ENCODE results near the gene CALML5.
A peak's percentile ranks its signal among the peaks of the same experiment; 100 is the strongest.
"Not testable (repeated sequence)": the region's sequence is repeated elsewhere in the genome, so short reads cannot be mapped to it uniquely, and the experiment has no call there.

CALML5 gene

DNA sequence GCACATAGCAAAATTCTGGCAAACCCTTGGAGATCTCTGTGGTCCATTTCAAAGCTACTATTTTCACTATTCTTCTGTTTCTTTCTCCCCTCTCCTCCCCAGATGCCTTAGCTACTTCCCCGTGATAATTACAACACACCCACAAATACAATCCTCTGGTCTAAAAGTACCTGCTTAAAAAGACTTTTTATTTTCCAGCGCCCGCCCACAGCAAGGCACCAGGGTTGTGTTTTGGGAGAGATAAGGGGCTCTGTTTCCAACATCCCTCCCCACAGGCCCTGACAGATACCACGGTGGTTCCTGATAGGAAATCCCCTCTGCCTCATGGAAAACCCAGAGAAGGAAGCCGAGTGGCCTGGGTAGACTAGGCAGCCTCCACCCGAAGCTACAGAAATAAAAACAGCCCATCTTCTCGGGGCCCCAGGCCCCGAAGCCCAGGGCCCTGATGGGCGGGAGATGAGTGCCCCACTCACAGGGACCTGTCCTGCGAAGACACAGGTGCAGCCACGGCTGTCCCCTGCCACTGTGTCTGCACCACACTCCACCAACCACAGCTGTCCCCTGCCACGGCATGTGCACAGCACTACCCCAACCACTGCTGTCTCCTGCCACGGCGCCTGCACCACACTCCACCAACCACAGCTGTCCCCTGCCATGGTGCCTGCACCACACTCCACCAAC is 19.7 kb downstream of the CALML5 start:
- no peak for DNase-seq

DNA sequence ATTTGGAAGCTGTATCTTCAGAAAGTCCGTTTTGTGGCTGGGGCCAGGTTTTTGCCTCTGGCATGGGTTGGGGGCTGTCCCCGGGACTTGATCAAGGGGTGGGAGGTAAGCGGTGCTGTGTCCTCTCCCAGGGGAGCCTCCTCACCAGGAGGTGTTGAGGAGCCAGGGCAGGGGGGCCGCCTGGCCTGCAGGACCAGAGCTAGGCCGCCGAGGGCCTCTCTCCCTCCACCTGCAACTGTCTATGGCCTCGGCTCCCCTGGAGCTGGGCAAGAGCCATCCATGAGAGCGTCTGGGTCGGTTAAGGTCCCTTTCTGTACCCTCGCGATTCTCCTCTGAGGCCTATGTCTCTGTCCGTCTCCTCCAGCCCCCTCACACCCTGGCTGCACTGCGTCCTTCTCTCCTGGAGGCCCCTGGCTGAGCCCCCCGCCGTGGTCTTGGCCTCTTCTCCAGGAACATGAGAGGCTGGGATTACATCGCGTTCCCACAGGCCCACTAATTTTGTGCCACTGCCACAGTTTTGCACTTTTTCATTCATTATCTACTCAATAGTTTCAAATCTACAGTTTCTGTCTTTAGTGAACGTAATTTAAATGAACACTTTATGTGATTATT is 20.6 kb downstream of the CALML5 start:
- no peak for DNase-seq

DNA sequence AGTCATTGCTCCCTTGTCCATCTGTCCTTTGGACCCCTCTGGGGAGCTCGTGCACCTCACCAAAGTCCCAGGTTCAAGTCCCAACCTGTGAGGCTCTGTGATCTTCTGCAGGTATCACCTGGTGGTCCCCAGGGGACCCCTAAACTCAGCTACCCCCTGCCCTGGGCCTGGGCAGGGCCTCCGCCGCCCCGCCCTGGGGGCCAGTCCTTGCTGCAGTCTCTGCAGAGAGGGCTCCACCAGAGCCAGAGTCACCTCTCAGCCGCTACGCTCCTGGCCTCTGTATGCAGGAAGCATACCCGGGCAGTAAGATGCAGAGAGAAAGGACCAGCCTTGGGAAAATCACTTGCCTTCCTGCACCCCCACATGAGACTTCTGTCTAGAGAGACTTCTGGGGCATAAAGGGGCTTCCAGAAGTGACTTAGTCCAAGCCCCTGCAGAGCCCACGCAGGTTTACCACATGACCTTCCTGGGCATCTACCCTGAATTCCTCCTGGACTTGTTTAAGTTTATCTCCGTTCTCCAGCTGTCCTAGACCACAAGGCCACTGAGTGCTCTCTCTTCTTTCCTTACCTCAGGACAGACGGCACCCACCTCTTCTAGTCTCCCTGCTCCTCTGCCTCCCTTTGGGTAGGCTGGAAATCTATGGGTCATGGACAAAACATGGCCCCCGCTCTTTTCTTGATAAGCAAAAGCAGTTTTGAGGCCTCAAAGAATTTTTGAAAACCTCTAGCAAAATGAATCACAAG is 21.2 kb downstream of the CALML5 start:
- DNase-seq, result no peak

GRCh38 chr10:5476918-5477525 is 22.3 kb downstream of the CALML5 start:
- no peak for DNase-seq

GRCh38 chr10:5475974-5476807 is 23.2 kb downstream of the CALML5 start:
- DNase-seq, result not testable (repeated sequence)

DNA sequence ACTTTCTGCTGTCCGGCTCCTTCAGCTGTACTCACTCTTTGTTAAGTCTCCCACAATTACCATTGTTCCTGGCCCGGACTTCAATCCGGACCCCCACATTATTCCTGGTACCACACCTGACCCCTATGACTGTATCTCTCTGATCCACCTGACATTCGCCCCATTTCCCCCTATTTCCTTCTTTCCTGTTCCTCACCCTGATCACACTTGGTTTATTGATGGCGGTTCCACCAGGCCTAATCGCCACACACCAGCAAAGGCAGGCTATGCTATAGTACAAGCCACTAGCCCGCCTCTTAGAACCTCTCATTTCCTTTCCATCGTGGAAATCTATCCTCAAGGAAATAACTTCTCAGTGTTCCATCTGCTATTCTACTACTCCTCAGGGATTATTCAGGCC is 24.3 kb downstream of the CALML5 start:
- not testable (repeated sequence) for DNase-seq

DNA sequence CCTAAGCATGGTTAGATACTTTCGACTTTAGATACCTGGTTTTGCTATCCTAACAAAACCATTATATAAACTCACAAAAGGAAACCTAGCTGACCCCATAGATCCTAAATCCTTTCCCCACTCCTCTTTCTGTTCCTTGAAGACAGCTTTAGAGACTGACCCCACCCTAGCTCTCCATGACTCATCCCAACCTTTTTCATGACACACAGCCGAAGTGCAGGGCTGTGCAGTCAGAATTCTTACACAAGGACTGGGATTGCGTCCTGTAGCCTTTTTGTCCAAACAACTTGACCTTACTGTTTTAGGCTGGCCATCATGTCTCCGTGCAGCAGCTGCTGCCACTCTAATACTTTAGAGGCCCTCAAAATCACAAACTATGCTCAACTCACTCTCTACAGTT is 24.7 kb downstream of the CALML5 start:
- not testable (repeated sequence) for DNase-seq

- DNase-seq, result no peak
Measured at GRCh38 chr10:5470062-5470751, 29.2 kb downstream of the CALML5 start.

GRCh38 chr10:5469353-5470061 is 29.9 kb downstream of the CALML5 start:
- no peak for DNase-seq

DNA sequence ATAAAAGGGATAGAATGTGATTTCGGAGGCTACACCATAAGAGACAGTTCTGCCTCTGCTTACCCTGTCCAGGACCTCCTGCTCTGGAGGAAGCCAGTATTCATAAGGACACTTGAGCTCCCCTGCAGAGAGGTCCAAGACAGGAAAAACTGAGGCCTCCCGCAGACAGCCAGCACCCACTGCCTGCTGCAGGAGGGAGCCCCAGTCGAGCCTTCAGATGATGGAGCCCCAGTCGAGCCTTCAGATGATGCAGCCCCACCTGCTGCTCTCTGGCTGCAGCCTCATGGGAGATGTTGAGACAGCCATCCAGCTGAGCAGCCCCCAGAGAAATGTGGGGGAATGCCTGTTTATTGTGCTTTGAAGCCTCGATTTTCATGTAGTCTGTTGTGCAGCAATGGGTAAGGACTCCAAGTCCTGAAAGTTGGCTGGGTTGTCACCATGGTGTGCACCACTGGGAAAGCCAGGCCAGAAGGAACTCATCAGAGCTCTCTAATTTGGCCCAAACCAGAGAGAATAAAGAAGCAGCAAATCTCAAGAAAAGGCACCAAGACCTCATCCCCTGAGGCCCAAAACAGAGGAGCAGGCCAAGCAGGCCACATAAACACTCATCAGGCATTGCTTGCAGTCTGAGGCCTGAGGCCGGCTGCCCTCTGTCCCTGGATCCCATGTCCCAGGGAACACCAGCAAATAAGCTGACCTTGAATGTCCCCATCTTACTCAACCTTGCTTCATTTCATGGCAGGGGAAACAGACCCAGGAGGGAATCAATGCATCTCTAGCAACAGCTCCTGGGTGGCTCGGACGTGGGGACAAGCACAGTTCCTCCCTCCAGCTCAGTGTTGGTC is 30.9 kb downstream of the CALML5 start:
- no peak for DNase-seq

DNA sequence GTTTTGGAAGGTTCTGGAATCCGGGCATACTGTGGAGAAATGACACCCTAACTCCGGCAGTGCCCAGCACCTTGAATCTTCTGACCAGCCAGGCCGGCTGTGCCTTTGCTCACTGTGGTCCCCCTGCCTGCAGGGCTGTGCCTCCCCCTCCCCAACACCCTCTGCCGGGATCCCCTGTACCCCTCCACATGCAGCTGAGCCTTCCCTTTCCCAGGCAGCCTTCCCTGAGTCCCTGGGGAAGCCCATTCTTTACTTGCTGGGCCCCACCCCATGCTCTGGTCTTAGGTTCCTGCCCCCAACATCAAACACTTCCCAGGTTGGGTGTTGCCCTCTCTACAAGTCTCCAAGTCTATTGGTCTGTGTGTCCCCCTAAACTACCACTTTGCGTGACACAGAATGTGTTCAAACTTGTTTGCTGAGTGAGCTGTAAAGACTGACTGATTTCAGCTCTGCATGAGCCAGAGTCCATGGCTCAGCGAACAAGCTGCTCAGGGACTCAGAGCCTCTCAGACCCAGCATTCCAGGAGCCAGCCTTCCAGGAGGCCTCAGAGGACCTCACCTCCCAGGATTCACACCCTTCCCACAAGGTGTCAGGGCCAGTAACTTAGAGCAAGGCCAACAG is 31.6 kb downstream of the CALML5 start:
- peak; percentile 11 for DNase-seq

DNA sequence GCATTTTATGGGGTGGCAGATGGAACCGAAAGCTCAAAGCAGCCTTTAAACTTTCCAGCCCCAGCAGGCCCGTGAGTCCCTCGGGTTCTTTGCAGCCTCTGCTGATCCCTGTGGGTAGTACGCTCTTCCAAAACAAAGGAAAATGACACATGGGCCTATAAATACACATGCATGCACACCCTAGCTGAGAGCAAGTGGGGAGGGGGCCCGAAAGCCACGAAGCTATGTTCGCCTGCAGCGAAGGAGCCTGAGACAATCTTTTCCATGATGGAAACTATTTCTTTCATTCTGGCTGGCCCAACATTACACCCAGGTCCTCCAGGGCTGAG is 32.2 kb downstream of the CALML5 start:
- peak; percentile 63 for DNase-seq

DNA sequence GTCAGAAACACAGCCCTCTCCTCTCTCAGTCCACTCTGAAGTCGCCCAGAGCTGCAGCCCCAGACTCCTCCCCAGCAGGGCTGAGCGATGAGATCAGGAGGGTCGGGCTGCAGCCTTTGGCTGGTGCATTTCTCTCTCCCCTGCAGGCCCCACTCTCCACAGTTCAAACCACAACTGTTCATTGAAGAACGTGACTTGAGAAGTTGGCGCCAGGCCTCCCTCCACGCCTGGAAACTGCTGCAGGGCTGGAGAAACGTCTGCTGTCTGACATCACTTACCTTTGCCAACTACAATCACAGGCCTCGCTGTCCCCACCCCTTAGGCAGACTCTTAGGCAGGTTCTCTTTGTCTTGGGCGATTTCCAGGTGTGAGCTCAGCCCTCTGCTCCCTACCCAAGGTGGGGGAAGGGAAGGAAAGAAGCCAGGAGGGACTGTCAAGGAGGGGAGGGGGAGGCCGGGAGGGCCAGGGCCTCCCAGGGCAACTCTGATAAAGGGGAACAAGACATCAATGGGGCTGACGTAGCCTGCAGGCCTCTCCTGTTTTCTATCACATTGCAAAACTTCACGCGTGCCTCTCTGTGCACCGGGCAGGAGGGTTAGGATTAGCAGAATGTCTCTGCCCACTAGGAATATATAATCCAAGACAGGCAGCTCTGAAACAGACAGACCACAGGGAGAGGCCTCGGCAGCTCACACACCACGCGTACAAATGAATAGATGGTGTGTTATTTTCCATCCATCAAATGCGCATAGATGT is 32.7 kb downstream of the CALML5 start:
- peak; percentile 95 for DNase-seq

GRCh38 chr10:5465976-5466450 is 33.4 kb downstream of the CALML5 start:
- DNase-seq, result no peak

- no peak for DNase-seq
Measured at GRCh38 chr10:5464546-5464945, 34.8 kb downstream of the CALML5 start.

- DNase-seq, result no peak
Measured at GRCh38 chr10:5462841-5463293, 36.5 kb downstream of the CALML5 start.

DNA sequence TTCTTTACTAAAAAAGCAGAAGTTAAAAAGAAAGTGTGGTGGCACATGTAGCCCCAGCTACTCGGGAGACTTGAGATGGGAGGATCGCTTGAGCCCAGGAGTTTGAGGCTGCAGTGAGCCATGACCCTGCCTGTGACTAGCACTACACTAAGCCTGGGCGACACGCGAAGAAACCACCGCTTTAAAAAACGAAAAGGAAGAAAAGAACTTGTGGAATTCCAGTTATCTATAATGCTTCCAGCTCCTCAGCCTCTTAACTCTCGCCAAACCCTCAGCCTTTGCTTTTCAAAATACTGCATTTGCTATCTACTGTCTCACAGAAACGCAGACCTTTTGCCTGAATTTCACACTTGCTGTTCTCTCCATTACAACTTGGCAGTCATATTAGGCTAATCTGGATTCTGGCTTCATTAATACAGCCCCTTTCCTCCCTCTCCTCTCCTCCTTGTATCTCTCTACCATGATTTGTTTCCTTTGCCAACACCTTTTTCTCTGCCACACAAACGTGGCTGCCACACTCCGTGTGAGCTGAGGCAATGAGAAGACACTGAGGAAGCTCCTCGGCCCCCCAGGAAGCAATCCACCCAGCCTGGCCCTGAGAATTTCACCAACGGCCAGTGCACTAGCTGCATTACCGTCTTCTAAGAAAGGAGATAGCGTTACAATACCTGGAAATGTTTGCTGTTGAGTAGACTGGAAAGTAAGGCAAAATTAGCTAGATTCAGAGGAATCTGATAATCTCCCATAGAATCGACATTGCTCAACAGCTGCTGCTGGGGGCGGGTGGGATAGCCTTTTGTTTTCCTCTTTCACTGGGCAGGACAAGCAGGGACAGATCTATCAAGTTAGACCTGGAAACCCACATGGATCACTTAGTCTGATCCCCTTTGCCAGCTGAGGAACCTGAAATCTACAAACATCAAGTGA is 37.2 kb downstream of the CALML5 start:
- no peak for DNase-seq

DNA sequence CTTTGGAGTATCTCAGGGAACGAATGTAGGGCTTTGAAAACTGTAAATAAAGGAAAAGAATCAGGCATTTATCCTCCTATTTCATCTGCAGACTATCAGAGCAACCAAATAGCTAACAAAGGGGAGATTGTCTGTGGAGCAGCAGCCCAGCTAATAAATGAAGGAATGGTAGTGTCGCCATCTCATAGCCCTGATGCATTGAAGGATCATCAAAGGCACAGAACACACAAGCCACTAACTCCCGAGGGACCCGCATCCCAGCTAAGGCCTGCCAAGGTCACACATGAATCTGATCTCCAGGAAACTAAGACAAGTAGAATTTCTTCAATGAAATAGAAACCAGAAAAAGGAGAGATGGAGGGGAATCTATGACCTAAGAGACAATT is 38.2 kb downstream of the CALML5 start:
- peak; percentile 4 for DNase-seq

Measured in NCI-H69 (cell line).